ENCODE results near the gene TCTN3.

- no peak for TF ChIP-seq CTCF (IDR thresholded peaks at IDR 0.05)
- TF ChIP-seq POLR2A (IDR thresholded peaks at IDR 0.05): no peak
- TF ChIP-seq POLR2AphosphoS5 (IDR thresholded peaks at IDR 0.05): no peak
These were observed 43.5 kb downstream of the TCTN3 start for GRCh38 chr10:95650232-95650631.

Data from prostate gland (tissue), 2 donors.